CD14-positive monocyte (primary cell): ENCODE results near the gene PSTPIP1. TPM values are rescaled to one million over a fixed set of nuclear protein-coding genes. Genes with fewer than 3 reads are reported as not detected.

Source experiments
- DNase-seq, 3 donors: peaks; one replicate each; pipeline ENCODE4 v3.0.0-alpha.2; 2011 to 2022
- H2AFZ ChIP-seq: 2 replicates; pipeline ENCODE4 v1.6.0; 2012; ENCODE audit warnings: mild to moderate bottlenecking, low read depth, low read length, inconsistent platforms; ENCODE audit not compliant: insufficient read depth, poor library complexity, severe bottlenecking
- H3K27ac ChIP-seq, 2 donors: 1 replicate in 1 of 2; 2 replicates in 1 of 2; pipeline ENCODE4 v1.5.1; 2012 to 2013; ENCODE audit warnings: low read length in 2 of 2, control low read depth in 1 of 2, inconsistent platforms in 1 of 2, low read depth in 1 of 2, mild to moderate bottlenecking in 1 of 2
- H3K27me3 ChIP-seq, 2 donors: one replicate each; pipeline versions ENCODE4 v1.6.0 to v1.6.1; 2011 to 2013; ENCODE audit warnings: low read length in 2 of 2; ENCODE audit not compliant: control insufficient read depth in 2 of 2, insufficient read depth in 2 of 2
- H3K36me3 ChIP-seq, 2 donors: replicated peaks in 1 of 2; 1 replicate in 1 of 2; 2 replicates in 1 of 2; pipeline versions ENCODE4 v1.5.1 to v1.6.1; 2012 to 2013; ENCODE audit warnings: low read length in 2 of 2, control low read depth in 1 of 2, inconsistent platforms in 1 of 2, mild to moderate bottlenecking in 1 of 2; ENCODE audit not compliant: insufficient read depth in 2 of 2, control insufficient read depth in 1 of 2
- H3K4me1 ChIP-seq, 2 donors: 1 replicate in 1 of 2; 2 replicates in 1 of 2; pipeline versions ENCODE4 v1.5.1 to v1.6.1; 2012 to 2013; ENCODE audit warnings: low read length in 2 of 2, control low read depth in 1 of 2, inconsistent platforms in 1 of 2, mild to moderate bottlenecking in 1 of 2, moderate library complexity in 1 of 2; ENCODE audit not compliant: insufficient read depth in 2 of 2, control insufficient read depth in 1 of 2
- H3K4me2 ChIP-seq: replicated peaks from 2 replicates; pipeline ENCODE3; 2012; ENCODE audit warnings: low read length, moderate library complexity, mild to moderate bottlenecking; ENCODE audit not compliant: poor library complexity, severe bottlenecking; ENCODE audit errors: extremely low read depth
- H3K4me3 ChIP-seq, 3 experiments: fragments of 200-600 bp in 1 of 3; sonication (generic) in 1 of 3; replicated peaks in 1 of 3; 1 replicate in 2 of 3; 2 replicates in 1 of 3; pipeline ENCODE4 v1.5.1; 2011 to 2013; ENCODE audit warnings: low read length in 3 of 3, mild to moderate bottlenecking in 3 of 3, control low read depth in 2 of 3, low read depth in 2 of 3, inconsistent platforms in 1 of 3, moderate library complexity in 1 of 3
- H3K79me2 ChIP-seq: 2 replicates; pipeline ENCODE4 v1.6.0; 2012; ENCODE audit warnings: mild to moderate bottlenecking, control low read depth, inconsistent platforms, low read length, moderate library complexity; ENCODE audit not compliant: insufficient read depth
- H3K9ac ChIP-seq: 2 replicates; pipeline ENCODE4 v1.6.0; 2017; ENCODE audit warnings: low read length, mild to moderate bottlenecking; ENCODE audit not compliant: insufficient read depth, poor library complexity, severe bottlenecking
- H3K9me3 ChIP-seq, 2 donors: replicated peaks in 1 of 2; 1 replicate in 1 of 2; 2 replicates in 1 of 2; pipeline versions ENCODE4 v1.5.1 to v1.6.1; 2012 to 2013; ENCODE audit warnings: low read length in 2 of 2, control low read depth in 1 of 2; ENCODE audit not compliant: control insufficient read depth in 1 of 2, insufficient read depth in 1 of 2
- H4K20me1 ChIP-seq: 2 replicates; pipeline ENCODE4 v1.6.0; 2012; ENCODE audit warnings: mild to moderate bottlenecking, low read length, control low read depth, moderate library complexity; ENCODE audit not compliant: insufficient read depth
- H3K27ac Mint-ChIP-seq, 7 donors: one replicate each; pipeline ENCODE4 v1.8.0; 2020; ENCODE audit warnings: mild to moderate bottlenecking in 7 of 7, mixed read lengths in 7 of 7, moderate library complexity in 6 of 7, inconsistent platforms in 2 of 7
- H3K27me3 Mint-ChIP-seq, 3 donors: one replicate each; pipeline ENCODE4 v1.8.0; 2021 to 2022; ENCODE audit warnings: low read depth in 3 of 3, mild to moderate bottlenecking in 3 of 3, mixed read lengths in 3 of 3, moderate library complexity in 3 of 3, inconsistent platforms in 1 of 3
- H3K36me3 Mint-ChIP-seq, 2 donors: one replicate each; pipeline ENCODE4 v1.8.0; 2020; ENCODE audit warnings: mixed read lengths in 2 of 2, inconsistent platforms in 1 of 2, mild to moderate bottlenecking in 1 of 2
- H3K4me1 Mint-ChIP-seq: one replicate; pipeline ENCODE4 v1.8.0; 2020; ENCODE audit warnings: mild to moderate bottlenecking, mixed read lengths
- H3K4me3 Mint-ChIP-seq, 2 donors: one replicate each; pipeline ENCODE4 v1.8.0; 2020; ENCODE audit warnings: mild to moderate bottlenecking in 2 of 2, mixed read lengths in 2 of 2, moderate library complexity in 1 of 2
- H3K9me3 Mint-ChIP-seq, 7 donors: one replicate each; pipeline ENCODE4 v1.8.0; 2020 to 2022; ENCODE audit warnings: mixed read lengths in 7 of 7, mild to moderate bottlenecking in 6 of 7, moderate library complexity in 6 of 7, inconsistent platforms in 2 of 7
- WGBS: methylation state at CpG from one replicate; pipeline ENCODE4 v1.1.5; 2013; ENCODE audit warnings: missing lambda C conversion rate; ENCODE audit not compliant: insufficient coverage; 5-methylcytosine and 5-hydroxymethylcytosine counted together
- intact Hi-C, 2 donors: fragments of 100-400 bp; cut with micrococcal nuclease; formaldehyde crosslinking; loops; one replicate each; pipeline versions ENCODE4 v1.15.0 to v1.15.1; 2023
- polyA plus RNA-seq, 3 donors: library from polyadenylated mRNA; depleted of rRNA in 1 of 3; unstranded in 2 of 3; stranded (reverse) in 1 of 3; fragments of 300-500 nt in 2 of 3; fragments of >200 nt in 1 of 3; fragmentation: Illumina TruSeq in 2 of 3; gene quantifications; 1 replicate in 2 of 3; 2 replicates in 1 of 3; pipeline ENCODE4 v1.2.3, GENCODE V29; 2012 to 2021
- TF ChIP-seq, protein P1 (sequence below): fragments of 200-600 bp; IDR thresholded peaks from one replicate; pipeline ENCODE4 v1.8.0; 2022; ENCODE audit warnings: antibody characterized with exemption, mild to moderate bottlenecking

PSTPIP1 gene
- polyA plus RNA-seq, 3 donors: 85.9 to 183 (median 86.8) TPM

GRCh38 chr15:77074350-77074749 is 79.4 kb downstream of the PSTPIP1 start:
- WGBS: 86% methylated on average over 2 of the region's 2 CpGs
- TF ChIP-seq, protein P1, sequence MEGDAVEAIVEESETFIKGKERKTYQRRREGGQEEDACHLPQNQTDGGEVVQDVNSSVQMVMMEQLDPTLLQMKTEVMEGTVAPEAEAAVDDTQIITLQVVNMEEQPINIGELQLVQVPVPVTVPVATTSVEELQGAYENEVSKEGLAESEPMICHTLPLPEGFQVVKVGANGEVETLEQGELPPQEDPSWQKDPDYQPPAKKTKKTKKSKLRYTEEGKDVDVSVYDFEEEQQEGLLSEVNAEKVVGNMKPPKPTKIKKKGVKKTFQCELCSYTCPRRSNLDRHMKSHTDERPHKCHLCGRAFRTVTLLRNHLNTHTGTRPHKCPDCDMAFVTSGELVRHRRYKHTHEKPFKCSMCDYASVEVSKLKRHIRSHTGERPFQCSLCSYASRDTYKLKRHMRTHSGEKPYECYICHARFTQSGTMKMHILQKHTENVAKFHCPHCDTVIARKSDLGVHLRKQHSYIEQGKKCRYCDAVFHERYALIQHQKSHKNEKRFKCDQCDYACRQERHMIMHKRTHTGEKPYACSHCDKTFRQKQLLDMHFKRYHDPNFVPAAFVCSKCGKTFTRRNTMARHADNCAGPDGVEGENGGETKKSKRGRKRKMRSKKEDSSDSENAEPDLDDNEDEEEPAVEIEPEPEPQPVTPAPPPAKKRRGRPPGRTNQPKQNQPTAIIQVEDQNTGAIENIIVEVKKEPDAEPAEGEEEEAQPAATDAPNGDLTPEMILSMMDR: no peak
- DNase-seq: no peak
- Mint-ChIP-seq H3K4me3 (no peak overlapping the region), H3K27ac (no peak overlapping the region), H3K27me3 (peaks cover 0 to 7% (median 4%) of the 10 kb centered on the region in 3 donors), H3K9me3 (peaks cover 0 to 3% (median 0%) of the 10 kb centered on the region in 7 donors), H3K4me1 (peaks cover 24% of the 10 kb centered on the region), H3K36me3 (no peaks in the 10 kb centered on the region)
- H4K20me1 ChIP-seq: peaks cover 7% of the 10 kb centered on the region
- H3K27ac ChIP-seq: no peak overlapping the region
- H3K27me3 ChIP-seq: no peaks in the 10 kb centered on the region
- intact Hi-C loops: loop anchor here in 1 of 2 donors (10.0 kb wide), 1 partner anchor 110 kb away; no protein-coding TSS in a partner anchor
- H3K9me3 ChIP-seq: no peaks in the 10 kb centered on the region
- H3K9ac ChIP-seq: no peak overlapping the region
- no peak overlapping the region for H3K4me2 ChIP-seq
- no peaks in the 10 kb centered on the region for H3K36me3 ChIP-seq
- no peak overlapping the region for H3K4me3 ChIP-seq
- H3K4me1 ChIP-seq: peaks cover 25 to 26% of the 10 kb centered on the region in 2 donors
- peaks cover 10% of the 10 kb centered on the region for H3K79me2 ChIP-seq
- no peak overlapping the region for H2AFZ ChIP-seq

DNA sequence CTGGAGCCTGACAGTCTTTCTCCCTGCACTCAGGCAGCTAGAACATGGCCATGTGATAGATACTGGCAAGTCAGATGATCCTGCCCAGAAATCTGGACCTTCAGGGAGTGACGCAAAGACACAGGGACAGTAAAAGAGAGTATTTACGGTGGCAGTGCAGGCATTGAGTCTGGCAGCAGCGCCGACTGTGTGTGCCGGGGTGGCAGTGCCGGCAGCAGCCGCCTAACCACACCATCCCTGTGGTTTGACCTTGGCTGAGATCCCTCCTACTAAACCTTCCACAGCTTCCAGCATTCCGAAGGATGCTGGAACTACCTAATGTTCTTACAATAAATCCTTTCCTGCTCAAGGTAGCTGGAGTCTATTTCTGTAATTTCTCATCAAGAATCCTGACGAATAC is 80.6 kb downstream of the PSTPIP1 start:
- intact Hi-C loops: loop anchor here in 1 of 2 donors (10.0 kb wide), 1 partner anchor 109 kb away; no protein-coding TSS in a partner anchor
- Mint-ChIP-seq H3K9me3 (peaks cover 0 to 3% (median 0%) of the 10 kb centered on the region in 7 donors), H3K36me3 (no peaks in the 10 kb centered on the region), H3K4me1 (peaks cover 16% of the 10 kb centered on the region), H3K27me3 (peaks cover 0 to 7% (median 4%) of the 10 kb centered on the region in 3 donors), H3K4me3 (peak overlapping the region in 1 of 2 donors; percentile 15), H3K27ac (no peak overlapping the region)
- Histone ChIP-seq H3K4me2 (no peak overlapping the region), H4K20me1 (no peaks in the 10 kb centered on the region), H3K27ac (no peak overlapping the region), H2AFZ (no peak overlapping the region), H3K4me1 (peaks cover 16 to 17% of the 10 kb centered on the region in 2 donors), H3K79me2 (no peaks in the 10 kb centered on the region), H3K9ac (no peak overlapping the region), H3K9me3 (no peaks in the 10 kb centered on the region), H3K36me3 (no peaks in the 10 kb centered on the region), H3K27me3 (no peaks in the 10 kb centered on the region), H3K4me3 (no peak overlapping the region)
- DNase-seq: no peak
- TF ChIP-seq, protein P1: no peak
- 98% methylated on average over 5 of the region's 9 CpGs for WGBS
